GM10847 (cell line): Measurements from ENCODE around the gene STRA6.

Source experiments
- POLR2A ChIP-seq: IDR thresholded peaks from 2 replicates; pipeline ENCODE4 v1.6.1; 2011; ENCODE audit not compliant: insufficient read length; ENCODE audit errors: extremely low read depth

Gene STRA6, protein sequence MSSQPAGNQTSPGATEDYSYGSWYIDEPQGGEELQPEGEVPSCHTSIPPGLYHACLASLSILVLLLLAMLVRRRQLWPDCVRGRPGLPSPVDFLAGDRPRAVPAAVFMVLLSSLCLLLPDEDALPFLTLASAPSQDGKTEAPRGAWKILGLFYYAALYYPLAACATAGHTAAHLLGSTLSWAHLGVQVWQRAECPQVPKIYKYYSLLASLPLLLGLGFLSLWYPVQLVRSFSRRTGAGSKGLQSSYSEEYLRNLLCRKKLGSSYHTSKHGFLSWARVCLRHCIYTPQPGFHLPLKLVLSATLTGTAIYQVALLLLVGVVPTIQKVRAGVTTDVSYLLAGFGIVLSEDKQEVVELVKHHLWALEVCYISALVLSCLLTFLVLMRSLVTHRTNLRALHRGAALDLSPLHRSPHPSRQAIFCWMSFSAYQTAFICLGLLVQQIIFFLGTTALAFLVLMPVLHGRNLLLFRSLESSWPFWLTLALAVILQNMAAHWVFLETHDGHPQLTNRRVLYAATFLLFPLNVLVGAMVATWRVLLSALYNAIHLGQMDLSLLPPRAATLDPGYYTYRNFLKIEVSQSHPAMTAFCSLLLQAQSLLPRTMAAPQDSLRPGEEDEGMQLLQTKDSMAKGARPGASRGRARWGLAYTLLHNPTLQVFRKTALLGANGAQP

DNA sequence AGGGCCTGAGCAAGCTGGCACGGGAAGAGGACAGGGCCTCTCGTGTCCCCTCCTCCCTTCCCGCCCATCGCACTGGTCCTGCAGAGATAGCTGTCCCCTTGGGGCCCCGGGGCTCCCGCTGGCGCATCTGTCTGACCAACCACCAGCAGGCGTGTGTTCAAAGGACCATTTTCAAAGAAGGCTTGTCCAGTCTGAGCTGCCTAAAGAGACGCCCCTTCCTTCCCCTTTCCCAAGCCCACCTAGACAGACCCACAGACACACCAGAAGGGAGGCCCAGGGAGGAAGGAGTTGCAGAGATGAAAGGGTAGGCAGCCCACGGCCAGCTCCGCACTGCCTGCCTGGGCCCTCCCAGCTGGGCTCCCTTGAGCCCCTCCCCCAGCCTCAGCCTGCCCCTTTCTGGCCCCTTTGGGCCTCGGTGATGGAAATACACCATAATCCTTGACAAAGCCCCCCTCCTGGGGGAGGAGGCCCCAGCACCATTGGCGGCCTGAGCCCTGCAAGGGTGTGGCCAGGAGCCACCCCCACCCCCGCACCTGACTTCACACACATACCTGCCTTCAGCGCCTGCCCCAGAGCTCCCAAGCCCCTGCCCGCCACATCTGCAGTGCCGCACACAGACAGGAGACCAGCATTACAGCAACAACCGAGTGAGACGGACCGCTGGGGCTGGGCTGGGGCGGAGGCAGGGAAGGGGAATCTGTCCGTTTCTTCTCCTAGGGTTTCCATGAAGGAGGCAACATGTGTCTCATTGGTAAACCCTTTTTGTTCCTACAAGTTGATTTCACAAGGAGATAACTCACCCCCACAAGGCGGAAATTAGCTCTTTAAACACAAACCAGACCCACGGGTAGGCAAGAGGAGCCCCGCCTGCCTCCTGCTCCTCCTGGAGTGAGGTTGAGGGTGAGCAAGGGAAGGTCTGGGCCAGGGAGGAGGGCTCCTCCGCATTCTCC lies at the start of gene STRA6:
Gene STRA6 (minus strand): TSS at position 336 of the 950 bp plus-strand sequence. CDS start 520 bp downstream, outside the sequence.
- TF ChIP-seq POLR2A = no peak

DNA sequence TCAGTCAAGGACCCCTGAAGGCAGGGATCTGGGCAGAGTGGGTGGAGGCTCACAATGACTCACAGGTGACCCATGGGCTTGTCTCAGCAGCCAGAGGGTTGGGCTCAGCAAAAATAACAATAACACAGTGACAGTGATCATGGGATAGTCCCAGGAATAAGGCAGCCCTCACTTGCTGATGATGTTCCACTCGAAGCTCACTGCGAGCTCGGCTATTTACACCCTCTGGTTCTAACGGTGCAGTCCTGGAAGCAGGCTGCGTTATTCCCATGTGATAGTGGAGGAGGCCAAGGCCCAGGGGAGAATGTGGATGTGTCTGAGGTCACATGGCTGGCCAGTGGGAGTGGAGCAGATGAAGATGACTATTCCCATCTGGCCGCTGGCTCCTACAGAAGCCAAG lies 49.7 kb upstream of the STRA6 start:
- no peak for TF ChIP-seq POLR2A

DNA sequence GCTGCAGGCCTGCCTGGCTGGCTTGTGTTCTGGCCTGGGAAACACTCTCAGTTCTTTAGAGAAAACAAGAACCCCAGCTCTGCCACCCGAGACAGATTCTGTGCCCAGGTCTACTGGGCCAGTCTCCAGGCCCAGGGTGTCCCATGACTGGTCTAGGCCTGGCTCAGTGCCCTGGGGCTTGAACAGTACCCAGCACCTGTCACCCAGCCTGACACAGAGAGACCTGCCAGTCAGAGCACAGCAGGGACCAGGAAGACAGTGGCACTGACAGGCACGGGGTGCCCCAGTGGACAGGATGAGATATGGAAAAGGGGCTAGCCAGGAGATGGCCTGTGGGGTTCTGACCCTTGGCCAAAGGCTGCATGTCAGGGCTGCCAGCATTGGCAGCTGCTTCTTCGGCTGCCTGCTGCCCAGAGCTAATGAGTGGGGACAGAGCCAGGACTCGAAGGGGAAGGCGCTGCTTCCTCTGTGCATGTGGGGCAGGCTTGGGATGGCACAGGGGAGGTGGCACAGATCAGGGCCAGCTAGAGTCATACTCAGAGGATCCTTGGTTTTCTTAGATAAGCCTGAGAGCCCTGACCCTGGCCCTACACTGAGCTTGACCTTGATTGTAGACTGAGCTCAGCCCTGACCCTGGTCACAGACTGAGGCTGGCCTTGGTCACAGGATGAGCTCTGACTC lies 48.7 kb upstream of the STRA6 start:
- TF ChIP-seq POLR2A = no peak

DNA sequence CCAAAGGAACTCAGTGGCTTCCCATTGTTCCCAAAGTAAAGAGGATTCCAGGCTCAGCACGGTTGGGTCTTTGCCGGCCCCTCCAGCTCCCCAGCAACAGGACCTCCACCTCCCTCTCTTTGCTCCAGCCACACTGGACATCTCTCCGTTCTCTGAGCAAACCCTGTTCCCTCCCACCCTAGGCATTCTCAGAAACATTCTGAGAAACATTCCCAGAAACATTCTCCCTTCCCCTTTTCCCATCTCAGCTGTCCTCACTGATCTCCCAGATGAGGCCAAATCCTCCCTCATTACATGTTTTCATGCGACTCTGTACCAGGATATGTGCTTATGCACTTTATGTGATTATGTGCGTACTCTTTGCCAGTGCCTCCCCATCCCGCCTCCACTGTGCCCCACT lies 47.7 kb upstream of the STRA6 start:
- TF ChIP-seq POLR2A = no peak

DNA sequence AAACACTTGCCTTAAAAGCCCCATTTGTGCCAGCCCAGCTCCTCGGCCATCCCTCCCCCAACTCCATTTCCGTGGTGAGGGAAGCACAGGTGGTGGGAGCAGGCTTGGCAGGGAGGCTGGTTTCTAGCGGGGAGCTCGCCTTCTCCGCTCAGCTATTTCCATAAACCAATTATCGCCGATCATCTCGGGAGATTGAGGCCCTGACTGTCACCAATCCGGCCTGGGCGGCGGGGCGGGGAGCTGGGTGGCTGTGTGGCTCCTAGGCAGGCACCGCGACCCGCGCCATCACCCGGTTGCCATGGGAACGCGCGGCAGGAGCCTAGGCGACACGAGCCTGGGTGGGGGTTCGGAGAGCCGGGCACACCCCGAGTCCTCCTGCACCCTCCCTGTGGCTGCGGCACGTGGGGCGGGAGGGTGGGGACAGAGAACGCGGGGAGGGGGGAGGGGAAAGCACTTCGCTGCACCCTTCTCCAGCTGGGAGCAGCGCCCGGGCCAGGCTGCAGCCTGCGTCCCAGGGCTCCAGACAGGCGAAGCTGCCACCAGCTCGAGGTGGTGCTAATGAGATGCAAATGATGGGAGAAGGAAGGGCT lies 42.9 kb upstream of the STRA6 start:
- no peak for TF ChIP-seq POLR2A

DNA sequence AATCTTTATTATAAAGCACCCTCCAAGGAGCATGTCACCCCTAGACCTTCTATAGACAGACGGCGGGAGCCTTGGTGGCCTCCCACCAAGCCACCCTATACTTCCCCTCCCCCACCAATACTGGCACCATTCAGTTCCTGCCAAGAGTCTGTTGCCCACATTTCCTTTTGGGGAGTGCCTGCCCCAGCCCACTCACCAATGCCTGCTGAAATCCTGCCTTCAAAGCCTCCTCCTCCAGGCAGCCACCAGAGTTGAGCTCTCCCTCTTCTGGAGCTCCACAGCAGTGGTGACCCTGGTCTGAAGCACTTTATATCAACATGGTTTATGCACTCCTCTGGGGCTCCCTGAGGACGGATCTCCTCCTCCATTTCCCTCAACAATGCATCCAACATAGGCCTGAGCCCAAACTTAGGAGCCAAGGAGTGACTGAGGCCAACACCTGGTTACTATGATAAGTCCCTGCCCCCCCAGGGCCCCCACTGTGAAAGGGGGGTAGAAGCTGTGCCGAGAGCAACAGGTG lies 42.3 kb upstream of the STRA6 start:
- no peak for TF ChIP-seq POLR2A

DNA sequence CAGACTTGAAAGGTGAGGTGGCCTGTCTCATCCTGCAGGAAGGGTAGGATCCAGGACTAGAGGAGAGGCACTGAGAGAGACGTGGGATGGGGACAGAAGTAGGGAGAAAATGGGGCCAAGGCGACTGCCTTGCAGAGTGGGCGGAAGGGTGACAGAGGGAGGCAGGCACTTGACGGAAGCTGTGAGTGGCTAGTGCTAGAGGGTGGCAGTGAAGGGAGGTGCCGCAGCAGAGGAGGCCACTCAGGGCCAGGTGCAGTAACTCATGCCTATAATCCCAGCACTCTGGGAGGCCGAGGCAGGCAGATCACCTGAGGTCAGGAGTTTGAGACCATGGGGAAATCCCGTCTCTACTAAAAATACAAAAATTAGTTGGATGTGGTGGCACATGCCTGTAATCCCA lies 40.8 kb upstream of the STRA6 start:
- no peak for TF ChIP-seq POLR2A

DNA sequence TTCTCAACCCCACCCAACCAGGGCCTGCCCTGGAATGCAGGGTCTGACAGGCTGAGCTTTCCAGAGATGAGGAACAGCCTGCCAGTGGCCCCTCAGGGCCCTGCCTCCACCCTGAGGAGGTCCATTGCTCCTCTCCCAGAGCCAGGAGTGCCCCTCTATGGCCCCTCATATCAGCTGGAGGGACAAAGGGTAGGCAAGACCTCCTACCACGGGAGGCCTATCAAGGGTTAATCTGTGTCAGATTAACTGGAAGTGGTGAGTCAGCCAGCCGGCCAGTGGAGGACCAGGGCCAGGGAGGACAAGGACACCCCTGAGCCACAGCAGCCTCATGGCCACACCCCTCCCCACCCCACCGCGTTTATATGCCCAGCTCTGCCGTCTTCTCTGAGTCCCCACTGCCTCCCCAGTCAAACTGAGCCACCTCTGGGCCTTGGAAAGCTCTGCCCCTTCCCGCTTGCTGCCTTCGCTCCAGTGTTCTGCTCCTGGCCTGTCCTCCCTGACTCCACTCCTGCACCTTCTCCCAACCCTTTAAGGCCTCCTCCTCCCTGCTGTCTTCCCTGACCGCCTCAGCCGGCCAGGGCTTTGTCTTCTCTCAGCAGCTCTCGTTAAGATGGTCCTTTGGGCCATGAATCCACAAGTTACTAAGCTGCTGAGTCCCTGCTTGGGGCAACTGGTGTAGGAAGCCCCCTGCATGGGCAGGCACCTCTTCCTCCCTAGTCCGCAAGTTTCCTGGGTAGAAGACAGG lies 40.0 kb upstream of the STRA6 start:
- TF ChIP-seq POLR2A = no peak

DNA sequence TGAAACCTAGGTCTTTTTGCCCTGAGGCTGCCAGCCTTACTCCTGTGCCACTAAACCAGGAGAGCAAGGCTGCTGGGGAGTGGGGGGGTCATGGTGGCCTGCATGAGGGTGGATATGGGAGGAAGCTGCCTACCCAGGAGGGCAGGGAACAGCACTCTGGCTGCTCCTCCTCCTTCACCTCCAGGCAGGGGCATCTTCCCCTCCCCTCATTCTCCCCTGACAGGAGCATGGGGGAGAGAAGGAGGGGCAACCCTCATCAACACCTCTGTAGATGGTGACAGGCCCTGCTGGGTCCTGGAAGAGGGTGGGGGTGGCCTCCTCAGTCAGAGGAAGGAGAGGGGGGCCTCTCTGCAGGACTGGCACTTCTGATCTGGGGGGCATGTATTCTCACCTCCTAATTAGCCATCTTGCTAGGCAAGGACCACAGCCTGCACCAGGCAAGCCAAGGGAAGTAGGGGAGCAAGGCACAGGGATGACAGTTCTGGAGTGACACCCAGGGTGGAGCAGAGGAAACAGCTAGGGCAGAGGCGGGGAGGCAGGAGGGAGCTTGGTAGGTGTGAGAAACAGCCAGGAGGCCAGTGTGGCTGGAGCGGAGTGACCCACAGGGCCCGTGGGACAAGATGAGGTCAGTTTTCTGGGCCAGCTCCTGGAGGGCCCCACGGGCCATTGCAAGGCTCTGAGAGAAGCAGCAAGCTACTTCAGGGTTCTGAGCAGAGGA lies 38.5 kb upstream of the STRA6 start:
- TF ChIP-seq POLR2A = no peak

DNA sequence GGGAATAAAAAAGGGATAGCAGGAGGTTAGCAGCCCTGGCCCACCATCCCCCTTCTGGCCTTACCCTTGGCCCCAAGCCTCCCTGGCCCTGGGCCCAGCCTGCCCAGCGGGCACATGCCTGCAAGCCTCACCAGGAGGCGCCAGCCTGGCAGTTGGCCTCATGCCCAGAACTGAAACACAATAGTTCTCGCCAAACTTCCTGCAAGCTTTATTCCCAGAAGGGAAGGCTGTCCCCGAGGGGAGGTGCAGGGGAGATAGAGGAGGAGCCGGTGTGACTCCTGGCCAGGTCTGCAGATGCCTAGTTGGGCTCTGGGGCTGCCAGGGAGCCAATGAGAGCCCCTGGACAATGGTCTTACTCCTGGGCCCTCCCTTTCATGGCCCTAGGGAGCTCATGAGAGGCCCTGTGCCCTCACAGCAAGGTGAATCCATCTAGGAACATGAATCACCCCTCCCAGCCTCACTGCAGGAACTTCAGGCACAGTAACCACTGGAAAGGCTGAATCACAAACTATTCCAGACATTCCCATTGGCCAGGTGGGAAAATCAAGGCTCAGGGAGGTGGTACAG lies 37.5 kb upstream of the STRA6 start:
- no peak for TF ChIP-seq POLR2A

DNA sequence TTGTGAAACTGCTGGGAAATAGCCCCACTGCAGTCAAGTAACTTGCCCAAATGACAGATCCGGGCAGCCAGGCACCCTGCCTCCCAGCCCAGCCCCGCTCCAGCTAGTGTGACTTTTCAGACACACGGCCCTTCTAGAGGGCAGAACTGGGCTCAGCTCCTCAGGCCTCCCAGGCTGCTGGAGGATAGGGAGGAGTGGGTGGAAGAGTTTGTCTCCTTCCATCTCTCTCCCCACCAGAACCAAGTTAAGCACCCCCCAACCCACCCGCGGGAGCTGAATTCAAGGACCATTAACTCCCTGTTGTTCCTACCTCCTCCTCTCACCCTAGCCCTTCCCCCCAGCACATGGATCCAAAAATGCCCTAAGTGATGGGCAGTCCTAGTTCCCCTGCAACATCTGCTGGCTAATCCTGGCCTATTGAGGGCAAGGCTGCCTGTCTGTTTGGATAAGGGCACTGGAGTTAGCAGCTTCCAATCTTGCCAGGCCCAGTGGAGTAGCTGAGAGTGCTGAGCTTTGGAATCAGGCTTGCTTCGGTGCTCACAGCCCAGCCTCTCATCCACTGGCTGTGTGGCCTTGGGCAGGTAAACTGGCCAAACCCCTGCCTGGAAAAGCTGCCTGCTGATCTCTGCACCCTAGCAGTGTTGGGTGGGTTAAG lies 36.6 kb upstream of the STRA6 start:
- TF ChIP-seq POLR2A = no peak

DNA sequence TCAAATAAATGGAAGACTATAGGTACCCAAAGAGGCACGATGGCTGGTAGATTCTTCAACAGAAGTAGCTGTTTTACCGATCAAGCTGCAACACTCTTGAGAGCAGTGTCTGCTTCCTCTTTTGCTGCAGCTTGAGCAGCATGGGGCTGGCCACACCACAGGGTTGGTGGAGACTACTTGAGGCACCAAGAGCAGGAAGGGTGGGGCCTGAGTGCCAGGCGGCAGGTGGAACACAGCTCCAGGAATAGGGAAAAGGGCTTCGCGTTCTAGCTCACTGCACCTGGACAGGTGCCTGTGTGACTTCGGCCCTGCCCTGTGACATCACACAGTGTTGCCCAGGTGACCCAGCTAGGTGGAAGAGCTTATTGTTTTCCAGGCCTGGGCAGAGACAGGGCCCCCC lies 33.4 kb upstream of the STRA6 start, which contains the start of gene CCDC33:
Gene CCDC33 (plus strand): TSS at position 365 of the 400 bp plus-strand sequence. CDS start 394 bp downstream, outside the sequence.
- TF ChIP-seq POLR2A = no peak
